ENCODE results near the gene FLT3. TPM values are rescaled to one million over a fixed set of nuclear protein-coding genes. Genes with fewer than 3 reads are reported as not detected.

Gene FLT3
- polyA plus RNA-seq, 2 of the 4 experiments (the other 2 are of a cell fraction): not detected

- no peak for ATAC-seq
- POLR2A ChIA-PET: no interaction called here
These were observed 27.7 kb upstream of the FLT3 start for GRCh38 chr13:28128030-28128429.

GRCh38 chr13:28121224-28121623 is 20.8 kb upstream of the FLT3 start:
- ChIA-PET POLR2A (no interaction called here), CTCF (interaction anchor here (1.2 kb wide), 1 partner anchor 137 kb away, joined by 3 read pairs; no protein-coding TSS in a partner anchor)
- DNase-seq (ENCODE audit: low read depth in 1 of 2, low spot score in 1 of 2) (no peak), FAIRE-seq (no peak), ATAC-seq (no peak)
- TF ChIP-seq GATA3 (IDR thresholded peaks at IDR 0.05; ENCODE audit: borderline replicate concordance) (no peak), SMC3 (IDR thresholded peaks at IDR 0.05) (no peak), MAFK (IDR thresholded peaks at IDR 0.05; ENCODE audit: partially characterized antibody) (peak; percentile 55), NR3C1 (IDR thresholded peaks at IDR 0.05) (no peak)
- H3K27ac ChIP-seq: no peak overlapping the region
- H3K9me3 ChIP-seq: no peaks in the 10 kb centered on the region
- H3K4me2 ChIP-seq: no peak overlapping the region
- 89% methylated on average over 6 of the region's 8 CpGs for WGBS (ENCODE audit: missing lambda C conversion rate)
- no peaks in the 10 kb centered on the region for H3K4me1 ChIP-seq
- H3K4me3 ChIP-seq: no peak overlapping the region

More at GRCh38 chr13:28128030-28128429, 27.7 kb upstream of the FLT3 start:
- Histone ChIP-seq H3K4me1 (no peaks in the 10 kb centered on the region), H3K4me3 (no peak overlapping the region), H3K9me3 (no peaks in the 10 kb centered on the region), H3K4me2 (no peak overlapping the region), H3K27ac (no peak overlapping the region)
- DNase-seq (ENCODE audit: low read depth in 1 of 2, low spot score in 1 of 2) (no peak), FAIRE-seq (no peak)
- CTCF ChIA-PET: no interaction called here
- TF ChIP-seq NFE2L2 (conservative IDR thresholded peaks at IDR 0.05; ENCODE audit: low read length) (no peak), CHD2 (IDR thresholded peaks at IDR 0.05; ENCODE audit: low read length, partially characterized antibody) (no peak), EHF (CRISPR knock-in tag; IDR thresholded peaks at IDR 0.05) (no peak), HES2 (IDR thresholded peaks at IDR 0.05) (no peak), JUNB (IDR thresholded peaks at IDR 0.05) (no peak), EP300 (IDR thresholded peaks at IDR 0.05) (no peak), HEYL (CRISPR knock-in tag; IDR thresholded peaks at IDR 0.05) (no peak), KDM1A (IDR thresholded peaks at IDR 0.05; ENCODE audit: low read depth) (no peak), SREBF2 (IDR thresholded peaks at IDR 0.05) (no peak), JUN (IDR thresholded peaks at IDR 0.05) (no peak), BCL3 (IDR thresholded peaks at IDR 0.05) (no peak), MAZ (IDR thresholded peaks at IDR 0.05; ENCODE audit: borderline replicate concordance, low read depth, low read length) (no peak), RCOR1 (IDR thresholded peaks at IDR 0.05; ENCODE audit: low read depth, low read length) (no peak)

GRCh38 chr13:28120317-28120716 is 19.9 kb upstream of the FLT3 start:
- H3K27ac ChIP-seq: no peak overlapping the region
- H3K4me3 ChIP-seq: no peak overlapping the region
- POLR2A ChIA-PET: no interaction called here
- no peak for FAIRE-seq
- ATAC-seq: no peak
- H3K9me3 ChIP-seq: no peaks in the 10 kb centered on the region
- TF ChIP-seq EHF (CRISPR knock-in tag; IDR thresholded peaks at IDR 0.05) (no peak), MAX (IDR thresholded peaks at IDR 0.05) (no peak), E2F6 (IDR thresholded peaks at IDR 0.05; ENCODE audit: borderline replicate concordance, low read depth) (no peak), PHF8 (IDR thresholded peaks at IDR 0.05; ENCODE audit: borderline replicate concordance, low read depth) (no peak), EHMT2 (IDR thresholded peaks at IDR 0.05; ENCODE audit: low read depth) (no peak), ELK1 (IDR thresholded peaks at IDR 0.05; ENCODE audit: low read depth, low read length) (no peak), EP300 (IDR thresholded peaks at IDR 0.05) (no peak), ATOH8 (CRISPR knock-in tag; IDR thresholded peaks at IDR 0.05; ENCODE audit: low read depth) (no peak), ZSCAN20 (CRISPR knock-in tag; IDR thresholded peaks at IDR 0.05) (no peak), HOXA7 (CRISPR knock-in tag; IDR thresholded peaks at IDR 0.05) (no peak), HOXB5 (CRISPR knock-in tag; IDR thresholded peaks at IDR 0.05) (no peak), SREBF2 (IDR thresholded peaks at IDR 0.05) (no peak)
- DNase-seq (ENCODE audit: low read depth in 1 of 2, low spot score in 1 of 2): no peak
- CTCF ChIA-PET: interaction anchor here (1.2 kb wide), 1 partner anchor 136 kb away, joined by 3 read pairs; no protein-coding TSS in a partner anchor
- no peaks in the 10 kb centered on the region for H3K4me1 ChIP-seq
- no peak overlapping the region for H3K4me2 ChIP-seq

Measured in A549 (cell line).